Measurements from ENCODE around the gene KIF13A.
"Not testable (repeated sequence)": the region's sequence is repeated elsewhere in the genome, so short reads cannot be mapped to it uniquely, and the experiment has no call there.

Gene KIF13A

DNA sequence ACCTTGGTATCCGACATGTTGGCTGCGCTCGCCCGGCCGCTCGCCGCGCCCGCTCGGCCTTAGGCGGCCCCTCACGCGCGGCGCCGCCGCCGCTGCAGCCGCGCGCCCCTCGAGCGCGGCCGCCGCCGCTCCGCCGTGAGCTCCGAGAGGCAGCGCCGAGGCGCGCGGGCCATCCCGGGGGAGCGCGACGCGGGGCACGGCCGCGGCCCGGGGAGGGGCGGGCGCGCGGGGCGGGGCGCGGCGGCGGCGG is at the start of gene KIF13A:
KIF13A (minus strand) TSS at position 189 of the 250 bp plus-strand sequence; CDS start at position 17, 172 bp downstream.
- no peak for DNase-seq (ENCODE audit: low read depth in 2 of 2, low spot score in 1 of 2)

DNA sequence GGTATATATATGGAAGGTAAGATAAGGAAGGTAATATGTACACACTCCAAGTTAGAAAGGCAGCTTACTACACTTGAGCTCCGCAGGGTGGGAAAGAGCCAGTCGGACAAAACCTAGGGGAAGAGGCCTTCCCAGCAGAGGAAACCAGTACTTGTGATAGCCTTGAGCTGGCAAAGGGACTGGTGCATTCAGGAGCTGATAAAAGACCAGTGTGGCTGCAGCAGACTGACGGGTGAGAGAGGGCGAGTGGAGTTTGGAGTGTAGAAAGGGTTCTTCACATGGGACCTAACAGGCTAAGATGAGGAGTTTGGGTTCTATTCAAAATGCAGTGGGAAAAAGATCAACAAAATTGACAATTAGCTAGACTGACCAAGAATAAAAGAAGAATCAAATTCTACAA is 49.3 kb upstream of the KIF13A start:
- DNase-seq (ENCODE audit: low read depth in 2 of 2, low spot score in 1 of 2), result no peak

DNA sequence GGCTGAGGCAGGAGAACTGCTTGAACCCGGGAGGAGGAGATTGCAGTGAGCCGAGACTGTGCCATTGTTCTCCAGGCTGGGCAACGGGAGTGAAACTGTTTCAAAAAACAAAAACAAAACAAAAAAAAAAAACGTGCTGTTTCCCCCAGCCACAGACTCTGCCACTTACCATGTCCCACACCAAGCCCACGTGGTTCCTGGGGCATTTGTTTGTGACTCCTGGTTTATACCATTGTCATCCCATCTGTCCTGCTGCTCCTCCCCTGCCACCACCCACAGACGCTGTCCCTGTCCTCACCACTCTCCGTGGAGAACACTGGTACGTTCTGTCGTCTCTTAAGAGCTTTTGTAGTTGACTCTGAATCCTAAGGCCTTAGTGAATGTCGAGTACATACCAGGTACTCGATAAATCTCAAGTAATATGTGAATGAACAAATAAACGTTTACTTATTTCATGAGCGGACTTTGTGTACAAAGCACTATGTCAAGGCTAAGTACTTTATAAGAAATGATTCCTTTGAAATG is 48.0 kb upstream of the KIF13A start:
- no peak for DNase-seq (ENCODE audit: low read depth in 2 of 2, low spot score in 1 of 2)

DNA sequence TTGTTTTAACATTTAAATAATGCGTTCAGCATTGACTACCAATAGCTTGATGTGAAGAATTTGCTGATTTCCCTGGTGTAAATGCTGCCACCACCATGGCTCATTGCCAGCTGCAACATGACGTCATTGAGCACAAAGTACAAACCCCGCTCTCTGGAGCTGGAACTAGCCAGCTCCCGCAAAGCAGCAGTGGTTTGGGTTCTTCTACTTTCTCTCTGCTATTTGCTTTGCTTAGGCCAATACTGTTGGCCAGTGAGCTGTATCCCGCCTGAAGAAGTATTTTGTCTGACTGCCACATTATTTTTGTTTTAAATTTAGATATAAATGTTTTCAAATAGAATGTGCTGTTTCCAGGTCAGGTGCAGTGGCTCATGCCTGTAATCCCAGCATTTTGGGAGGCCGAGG is 47.4 kb upstream of the KIF13A start:
- DNase-seq (ENCODE audit: low read depth in 2 of 2, low spot score in 1 of 2), result no peak

DNA sequence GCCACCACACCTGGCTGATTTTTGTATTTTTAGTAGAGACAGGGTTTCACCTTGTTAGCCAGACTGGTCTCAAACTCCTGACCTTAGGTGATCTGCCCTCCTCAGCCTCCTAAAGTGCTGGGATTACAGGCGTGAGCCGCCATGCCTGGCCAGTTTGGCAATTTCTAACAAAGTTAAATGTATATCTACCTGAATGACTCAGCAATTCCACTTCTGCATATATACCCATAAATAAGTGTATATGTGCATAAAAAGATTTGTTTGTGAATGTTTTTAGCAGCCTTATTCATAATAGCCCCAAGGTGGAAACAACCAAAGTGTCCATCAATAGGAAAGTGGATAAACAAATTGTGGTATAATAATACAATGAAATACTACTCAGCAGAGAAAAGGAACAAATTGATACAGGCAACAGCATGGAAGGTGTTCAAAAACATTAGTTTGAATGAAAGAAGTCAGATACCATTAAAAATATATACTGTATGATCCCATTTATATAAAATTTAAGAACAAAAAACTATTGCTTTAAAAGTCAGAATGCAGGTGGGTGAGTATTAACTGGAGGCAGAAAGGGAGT is 44.3 kb upstream of the KIF13A start:
- no peak for DNase-seq (ENCODE audit: low read depth in 2 of 2, low spot score in 1 of 2)

DNA sequence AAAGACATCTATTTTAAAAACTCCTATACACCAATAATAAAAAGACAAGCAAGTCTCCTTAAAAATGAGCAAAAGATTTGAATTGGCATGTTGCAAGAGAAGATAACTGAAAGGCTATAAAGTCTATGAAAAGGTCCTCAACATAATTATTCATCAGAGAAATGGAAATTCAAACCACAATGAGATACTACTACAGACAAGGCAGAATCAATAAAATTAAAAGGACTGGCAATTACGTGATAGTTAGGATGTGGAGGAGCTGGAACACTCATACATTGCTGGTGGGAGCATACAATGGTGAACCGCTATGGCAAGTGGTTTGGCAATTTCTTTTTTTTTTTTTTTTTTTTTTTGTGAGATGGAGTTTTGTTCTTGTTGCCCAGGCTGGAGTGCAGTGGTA is 43.8 kb upstream of the KIF13A start:
- DNase-seq (ENCODE audit: low read depth in 2 of 2, low spot score in 1 of 2), result no peak

DNA sequence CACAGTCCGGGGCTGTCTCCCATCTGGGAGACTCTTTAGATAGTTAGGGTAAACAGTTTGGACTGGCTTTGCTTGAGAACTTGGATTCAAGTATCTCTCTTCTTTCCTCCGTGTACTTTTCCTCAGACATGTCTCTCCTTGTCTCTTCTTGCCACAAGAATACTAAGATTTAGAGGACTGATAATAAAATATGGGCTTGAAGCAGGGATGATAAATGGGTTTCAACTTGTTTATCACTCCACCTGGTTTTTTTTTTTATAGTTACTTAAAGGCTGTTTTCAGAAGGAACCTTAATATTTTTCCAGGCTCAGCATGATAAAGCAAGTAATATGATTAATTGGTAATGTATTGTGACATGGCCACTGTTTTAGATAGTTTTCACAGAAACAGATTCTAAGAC is 40.9 kb upstream of the KIF13A start:
- no peak for DNase-seq (ENCODE audit: low read depth in 2 of 2, low spot score in 1 of 2)

DNA sequence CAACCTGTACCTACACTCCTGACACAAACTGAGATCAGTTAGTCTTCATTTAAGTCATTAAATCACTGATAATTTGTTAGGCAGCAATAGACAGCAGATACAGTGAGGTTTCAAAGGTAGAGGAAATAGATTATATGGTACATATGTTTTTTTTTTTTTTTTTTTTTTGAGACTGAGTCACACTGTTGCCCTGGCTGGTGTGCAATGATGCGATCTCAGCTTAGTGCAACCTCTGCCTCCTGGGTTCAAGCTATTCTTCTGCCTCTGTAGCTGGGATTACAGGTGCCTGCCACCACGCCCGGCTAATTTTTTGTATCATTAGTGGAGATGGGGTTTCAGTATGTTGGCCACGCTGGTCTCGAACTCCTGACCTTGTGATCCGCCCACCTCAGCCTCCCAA is 38.2 kb upstream of the KIF13A start:
- no peak for DNase-seq (ENCODE audit: low read depth in 2 of 2, low spot score in 1 of 2)

DNA sequence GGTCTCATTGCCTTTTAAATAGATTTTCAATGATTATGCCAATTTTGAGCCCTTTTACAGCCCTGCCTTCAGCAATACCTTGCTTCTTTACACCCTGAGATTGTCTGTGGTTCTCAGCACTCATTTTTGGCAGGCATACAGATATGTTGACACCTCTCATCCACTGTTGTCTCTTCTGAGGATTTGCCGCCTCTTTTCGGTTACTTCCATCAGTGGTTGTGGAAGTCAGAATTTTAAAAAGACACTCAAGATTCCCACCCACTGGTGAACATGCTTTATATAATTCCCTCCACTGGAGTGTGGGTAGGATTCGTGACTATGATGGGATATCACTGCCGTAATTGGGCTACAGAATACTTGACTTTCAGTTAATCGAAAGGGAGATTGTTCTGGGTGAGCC is 37.4 kb upstream of the KIF13A start:
- DNase-seq (ENCODE audit: low read depth in 2 of 2, low spot score in 1 of 2), result no peak

DNA sequence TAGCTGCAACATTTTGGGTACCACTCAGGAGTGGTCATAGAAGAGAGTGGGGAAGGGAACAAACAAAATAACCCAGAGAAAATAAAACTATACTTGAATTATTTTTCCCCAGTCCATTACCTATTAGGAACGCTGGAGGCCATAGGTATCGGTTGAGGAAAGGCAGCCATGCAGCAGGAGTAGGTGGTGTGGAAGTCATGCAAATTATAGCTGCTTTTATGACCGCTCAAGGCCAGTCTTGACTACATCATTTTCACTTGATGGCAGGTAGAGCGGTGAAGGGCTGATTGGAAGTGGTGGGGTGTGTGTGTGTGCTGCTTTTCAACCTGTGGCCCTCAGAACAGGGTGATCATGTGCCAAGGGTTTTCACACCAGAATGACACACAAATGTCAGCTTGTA is 36.5 kb upstream of the KIF13A start:
- DNase-seq (ENCODE audit: low read depth in 2 of 2, low spot score in 1 of 2), result no peak

DNA sequence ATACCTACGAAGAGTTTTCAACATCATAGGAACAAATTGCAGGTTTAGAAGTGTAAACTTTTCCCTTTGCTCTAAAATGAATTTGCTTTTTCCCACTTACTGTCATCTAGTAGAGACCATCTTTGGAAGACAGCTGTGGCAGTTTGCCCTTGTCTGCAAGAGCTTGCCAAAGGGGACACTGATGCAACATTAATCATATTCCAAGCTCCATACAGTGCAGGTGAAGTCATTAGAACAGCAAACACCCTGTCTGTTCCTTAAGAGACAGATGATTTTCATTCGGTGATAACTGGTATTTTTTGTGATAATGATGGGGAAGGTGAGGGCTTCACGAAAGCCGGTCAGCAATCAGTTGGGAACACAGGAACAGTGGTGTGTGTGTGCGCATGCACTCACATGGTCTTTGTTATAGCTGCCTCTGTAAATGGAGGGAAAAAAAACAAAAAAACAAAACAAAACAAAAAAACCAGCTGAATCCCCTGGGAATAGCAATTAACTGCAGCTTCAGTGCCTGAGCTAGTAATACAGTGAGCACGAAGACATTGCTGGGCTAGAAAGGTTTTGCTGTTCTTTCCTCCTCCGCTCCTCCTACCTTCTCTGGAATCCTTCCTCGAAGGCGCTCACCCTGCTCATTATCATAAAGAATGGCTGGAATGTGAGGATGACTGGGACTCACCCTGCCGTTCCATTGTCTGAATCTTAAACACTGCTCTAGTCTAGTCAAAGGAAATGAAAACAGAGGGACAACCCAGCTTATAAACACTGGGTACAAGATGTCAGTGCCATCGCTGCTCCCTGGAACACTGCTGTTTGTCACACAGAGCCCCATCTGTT is 35.2 kb upstream of the KIF13A start:
- DNase-seq (ENCODE audit: low read depth in 2 of 2, low spot score in 1 of 2), result no peak

DNA sequence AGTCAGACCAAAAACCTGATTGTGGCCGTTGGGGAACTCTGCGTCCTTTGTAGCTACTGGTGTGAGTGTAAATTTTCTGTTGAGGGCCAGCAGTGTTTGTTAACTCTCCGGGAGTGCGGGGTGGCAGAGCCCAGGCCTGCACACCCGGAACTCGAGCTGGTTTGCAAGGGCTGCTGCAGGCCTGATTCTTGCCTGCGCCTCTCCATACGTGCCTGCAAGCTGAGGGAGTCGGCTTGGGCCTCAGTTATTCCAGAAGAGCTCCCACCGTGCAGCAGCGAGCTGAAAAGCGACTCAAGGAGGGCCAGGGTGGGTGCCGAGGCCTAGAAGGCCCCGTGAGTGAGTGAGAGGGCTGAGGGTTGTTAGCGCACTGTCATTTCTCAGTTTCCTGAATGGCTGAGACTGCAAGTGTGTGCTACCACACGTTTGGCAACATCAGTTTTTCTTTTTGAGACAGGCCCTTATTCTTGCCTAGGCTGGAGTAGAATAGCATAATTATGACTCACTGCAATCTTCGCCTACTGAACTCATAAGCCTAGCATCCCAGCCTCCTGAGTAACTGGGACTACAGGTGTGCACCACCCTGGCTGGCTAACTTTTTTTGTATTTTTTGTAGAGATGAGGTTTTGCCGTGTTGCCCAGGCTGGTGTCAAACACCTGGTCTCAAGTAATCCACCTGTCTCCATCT is 33.9 kb upstream of the KIF13A start:
- no peak for DNase-seq (ENCODE audit: low read depth in 2 of 2, low spot score in 1 of 2)

DNA sequence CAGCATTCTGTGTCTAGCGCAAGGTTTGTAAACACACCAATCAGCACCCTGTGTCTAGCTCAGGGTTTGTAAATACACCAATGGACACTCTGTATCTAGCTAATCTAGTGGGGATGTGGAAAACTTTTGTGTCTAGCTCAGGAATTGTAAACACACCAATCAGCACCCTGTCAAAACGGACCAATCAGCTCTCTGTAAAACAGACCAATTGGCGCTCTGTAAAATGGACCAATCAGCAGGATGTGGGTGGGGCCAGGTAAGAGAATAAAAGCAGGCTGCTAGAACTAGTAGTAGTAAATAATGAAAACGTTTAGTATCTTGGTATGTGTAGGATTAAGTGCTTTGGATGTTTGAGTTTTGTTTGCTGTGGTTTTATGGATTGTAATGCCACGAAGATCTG is 33.1 kb upstream of the KIF13A start:
- not testable (repeated sequence) for DNase-seq (ENCODE audit: low read depth in 2 of 2, low spot score in 1 of 2)

DNA sequence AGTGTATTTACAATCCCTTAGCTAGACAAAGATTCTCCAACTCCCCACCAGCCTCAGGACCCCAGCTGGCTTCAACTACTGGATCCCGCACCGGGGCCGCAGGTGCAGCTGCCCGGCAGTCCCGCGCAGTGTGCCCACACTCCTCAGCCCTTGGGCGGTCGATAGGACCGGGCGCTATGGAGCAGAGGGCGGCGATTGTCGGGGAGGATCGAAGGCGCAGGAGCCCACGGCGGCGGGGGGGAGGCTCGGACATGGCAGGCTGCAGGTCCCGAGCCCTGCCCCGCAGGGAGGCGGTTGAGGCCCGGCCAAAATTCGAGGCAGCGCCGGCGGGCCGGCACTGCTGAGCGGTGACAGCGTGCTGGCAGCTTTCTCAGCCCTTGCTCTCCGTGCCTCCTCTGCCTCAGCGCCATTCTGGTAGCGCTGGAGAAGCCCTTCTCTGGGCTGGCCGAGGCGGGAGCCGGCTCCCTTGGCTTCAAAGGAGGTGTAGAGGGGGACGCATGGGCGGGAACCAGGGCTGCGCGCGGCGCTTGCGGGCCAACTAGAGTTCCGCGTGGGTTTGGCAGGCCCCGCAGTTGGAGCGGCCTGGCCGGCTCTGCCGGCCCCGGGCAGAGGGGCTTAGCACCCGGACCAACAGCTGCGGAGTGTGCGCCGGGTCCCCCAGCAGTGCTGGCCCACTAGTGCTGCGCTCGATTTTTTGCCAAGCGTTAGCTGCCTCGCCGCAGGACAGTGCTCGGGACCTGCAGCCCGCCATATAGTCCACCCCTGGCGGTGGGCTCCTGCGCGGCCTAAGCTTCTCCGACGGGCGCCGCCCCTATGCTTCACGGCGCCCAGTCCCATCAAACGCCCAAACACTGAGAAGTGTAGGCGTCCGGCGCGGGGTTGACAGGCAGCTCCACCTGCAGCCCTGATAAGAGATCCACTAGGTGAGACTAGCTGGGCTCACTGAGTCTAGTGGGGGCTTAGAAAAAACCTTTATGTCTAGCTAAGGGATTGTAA is 32.4 kb upstream of the KIF13A start:
- DNase-seq (ENCODE audit: low read depth in 2 of 2, low spot score in 1 of 2), result no peak

DNA sequence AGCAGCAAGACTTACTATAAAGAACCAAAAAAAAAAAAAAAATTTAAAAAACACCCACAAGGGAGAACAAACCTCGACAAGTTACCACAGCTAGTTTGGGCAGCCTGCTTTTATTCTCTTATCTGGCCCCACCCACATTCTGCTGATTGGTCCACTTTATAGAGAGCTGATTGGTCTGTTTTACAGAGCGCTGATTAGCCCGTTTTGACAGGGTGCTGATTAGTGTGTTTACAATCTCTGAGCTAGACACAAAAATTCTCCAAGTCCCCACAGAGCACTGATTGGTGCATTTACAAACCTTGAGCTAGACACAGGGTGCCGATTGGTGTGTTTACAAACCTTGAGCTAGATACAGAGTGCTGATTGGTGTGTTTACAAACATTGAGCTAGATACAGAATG is 31.7 kb upstream of the KIF13A start:
- DNase-seq (ENCODE audit: low read depth in 2 of 2, low spot score in 1 of 2), result not testable (repeated sequence)

DNA sequence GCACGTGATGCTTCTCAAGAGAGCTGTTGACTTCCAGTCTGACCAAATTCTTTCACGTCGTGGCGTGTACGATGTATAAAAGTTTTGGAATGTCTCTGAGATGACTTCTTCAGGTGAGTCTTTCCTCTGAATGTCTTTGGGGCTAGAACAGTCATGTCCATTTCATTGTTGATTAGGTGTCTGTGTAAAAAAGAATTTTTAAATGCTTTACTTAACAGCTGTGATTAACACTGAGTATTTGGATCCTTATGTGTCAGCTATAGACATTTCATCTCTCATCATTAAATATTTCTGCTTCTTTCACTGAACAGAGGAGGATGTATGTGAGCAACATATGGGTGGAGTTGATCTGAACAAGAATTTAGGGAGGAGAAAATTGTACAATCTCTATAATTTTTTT is 29.3 kb upstream of the KIF13A start:
- no peak for DNase-seq (ENCODE audit: low read depth in 2 of 2, low spot score in 1 of 2)

DNA sequence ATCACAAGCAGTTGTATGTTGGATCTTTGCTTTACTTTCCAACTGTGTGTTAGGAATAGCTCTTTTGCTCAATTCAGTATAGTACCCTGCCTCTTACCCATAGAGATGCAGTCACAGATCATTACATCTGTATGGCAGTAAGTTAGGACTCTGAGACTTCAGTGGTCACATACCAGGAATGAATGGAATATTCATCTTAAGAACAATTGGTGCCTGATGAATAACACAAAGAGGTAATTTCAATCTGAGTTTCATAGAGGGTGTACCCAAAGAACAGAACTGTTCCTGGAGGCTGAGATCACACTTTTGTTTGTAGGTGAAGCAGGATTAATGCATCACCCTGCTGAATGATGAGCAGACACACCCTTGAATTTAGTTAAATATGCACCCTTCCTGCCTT is 28.7 kb upstream of the KIF13A start:
- no peak for DNase-seq (ENCODE audit: low read depth in 2 of 2, low spot score in 1 of 2)

DNA sequence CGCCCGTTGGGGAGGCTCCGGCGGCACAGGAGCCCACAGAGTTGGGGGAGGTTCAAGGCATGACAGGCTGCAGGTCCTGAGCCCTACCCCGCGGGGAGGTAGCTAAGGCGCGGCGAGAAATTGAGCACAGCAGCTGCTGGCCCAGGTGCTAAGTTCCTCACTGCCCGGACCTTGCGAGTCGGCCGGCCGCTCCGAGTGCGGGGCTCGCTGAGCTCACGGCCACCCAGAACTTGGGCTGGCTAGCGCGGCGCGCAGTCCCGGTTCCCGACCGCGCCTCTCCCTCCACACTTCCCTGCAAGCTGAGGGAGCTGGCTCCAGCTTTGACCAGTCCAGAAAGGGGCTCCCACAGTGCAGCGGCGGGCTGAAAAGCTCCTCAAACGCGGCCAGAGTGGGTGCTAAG is 23.9 kb upstream of the KIF13A start:
- no peak for DNase-seq (ENCODE audit: low read depth in 2 of 2, low spot score in 1 of 2)

DNA sequence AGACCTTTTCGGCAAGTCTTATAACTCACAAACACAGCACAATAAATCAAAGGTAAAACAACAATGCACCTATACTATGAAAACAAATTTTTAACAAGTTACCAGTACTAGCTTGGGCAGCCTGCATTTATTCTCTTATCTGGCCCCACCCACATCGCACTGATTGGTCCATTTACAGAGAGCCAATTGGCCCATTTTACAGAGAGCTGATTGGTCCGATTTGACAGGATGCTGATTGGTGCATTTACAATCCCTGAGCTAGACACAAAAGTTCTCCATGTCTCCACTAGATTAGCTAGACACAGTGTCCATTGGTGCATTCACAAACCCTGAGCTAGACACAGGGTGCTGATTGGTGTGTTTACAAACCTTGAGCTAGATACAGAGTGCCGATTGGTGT is 23.1 kb upstream of the KIF13A start:
- DNase-seq (ENCODE audit: low read depth in 2 of 2, low spot score in 1 of 2), result not testable (repeated sequence)

DNA sequence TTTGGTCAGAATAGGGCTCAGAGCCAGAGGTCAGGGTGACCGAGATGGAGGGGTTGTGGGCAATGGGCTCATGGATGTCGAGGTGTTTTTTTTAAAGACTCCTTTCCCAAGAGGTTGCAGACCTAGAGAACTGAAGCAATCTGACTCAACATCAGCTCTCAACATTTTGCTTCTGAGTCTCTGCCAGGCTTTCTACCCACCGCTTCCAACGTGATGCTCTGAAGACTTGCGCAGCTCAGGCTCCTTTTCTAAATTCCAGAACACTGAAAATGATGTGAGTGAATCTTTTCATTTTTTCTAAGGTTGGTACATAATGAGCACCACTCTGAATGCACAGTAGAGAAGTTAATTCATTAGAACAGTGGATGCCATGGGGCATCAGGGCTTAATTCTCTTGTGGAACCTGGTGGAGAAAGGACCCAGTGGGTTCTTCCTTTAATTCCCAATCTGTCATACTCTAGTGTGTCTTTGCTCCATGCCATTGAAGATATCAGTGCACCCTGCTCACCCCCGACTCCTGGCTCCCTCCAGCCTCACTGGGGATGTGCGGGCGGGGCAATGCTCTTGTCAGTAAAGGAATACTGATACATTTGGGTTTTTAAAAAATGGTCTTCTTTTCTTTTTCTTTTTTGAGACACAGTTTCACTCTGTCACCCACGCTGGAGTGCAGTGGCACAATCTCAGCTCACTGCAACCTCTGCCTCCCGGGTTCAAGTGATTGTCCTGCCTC is 17.0 kb upstream of the KIF13A start:
- DNase-seq (ENCODE audit: low read depth in 2 of 2, low spot score in 1 of 2), result no peak

DNA sequence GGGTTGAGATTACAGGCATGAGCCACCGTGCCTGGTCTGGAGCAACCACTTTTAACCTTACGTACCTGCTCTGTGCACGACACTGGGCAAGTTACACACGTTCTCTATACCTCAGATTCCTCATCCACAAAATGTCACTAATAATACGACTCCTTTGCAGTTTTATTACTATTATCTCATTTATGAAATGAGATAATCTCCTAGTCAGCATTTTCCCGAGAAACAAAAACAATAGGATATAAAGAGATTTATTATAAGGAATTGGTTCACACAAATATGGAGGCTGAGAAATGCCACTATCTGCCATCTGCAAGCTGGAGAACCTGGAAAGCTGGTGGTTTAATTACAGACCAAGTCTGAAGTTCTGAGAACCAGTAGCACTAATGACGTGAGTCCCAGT is 12.0 kb upstream of the KIF13A start:
- no peak for DNase-seq (ENCODE audit: low read depth in 2 of 2, low spot score in 1 of 2)

All from stimulated activated CD8-positive, alpha-beta memory T cell treated with anti-CD3 and anti-CD28 coated beads, Interleukin-4, amount 100 ng/mL, for 4 hours (primary cell).